GM19239 (cell line): ENCODE data around the gene REC114.
"Not testable (repeated sequence)": the region's sequence is repeated elsewhere in the genome, so short reads cannot be mapped to it uniquely, and the experiment has no call there.

ENCODE experiments used
- DNase-seq: peaks from one replicate; pipeline ENCODE4 v3.0.0; 2011; ENCODE audit warnings: low spot score; ENCODE audit not compliant: insufficient read length
- FAIRE-seq: peaks from 2 replicates; lab custom pipeline; 2011; peaks lifted over from hg19 to GRCh38; lab: Jason Lieb, UNC

Gene REC114

GRCh38 chr15:73570355-73571032 lies 127.5 kb downstream of the REC114 start:
- DNase-seq (no peak), FAIRE-seq (no peak)

GRCh38 chr15:73571346-73571745 lies 128.4 kb downstream of the REC114 start:
- FAIRE-seq, result no peak
- DNase-seq, result no peak

GRCh38 chr15:73572296-73572695 lies 129.3 kb downstream of the REC114 start:
- no peak for FAIRE-seq
- no peak for DNase-seq

- DNase-seq, result no peak
- FAIRE-seq, result no peak
Observed at GRCh38 chr15:73573037-73573436, 130.1 kb downstream of the REC114 start.

GRCh38 chr15:73573572-73573971 lies 130.6 kb downstream of the REC114 start:
- DNase-seq (no peak), FAIRE-seq (no peak)

GRCh38 chr15:73575636-73576247 lies 132.8 kb downstream of the REC114 start:
- DNase-seq (no peak), FAIRE-seq (no peak)

- FAIRE-seq, DNase-seq: not testable (repeated sequence)
Observed at GRCh38 chr15:73577593-73577992, 134.6 kb downstream of the REC114 start.

GRCh38 chr15:73578026-73578425 lies 135.1 kb downstream of the REC114 start:
- no peak for DNase-seq

GRCh38 chr15:73582851-73583379 lies 140.0 kb downstream of the REC114 start:
- no peak for FAIRE-seq
- DNase-seq, result no peak

More at GRCh38 chr15:73578026-73578425, 135.1 kb downstream of the REC114 start:
- FAIRE-seq, result no peak

GRCh38 chr15:73583544-73583943 lies 140.6 kb downstream of the REC114 start:
- FAIRE-seq (no peak), DNase-seq (no peak)

- no peak for DNase-seq
Observed at GRCh38 chr15:73584699-73585420, 141.9 kb downstream of the REC114 start.

GRCh38 chr15:73585871-73586654 lies 143.1 kb downstream of the REC114 start:
- no peak for DNase-seq
- FAIRE-seq, result no peak

More at GRCh38 chr15:73584699-73585420, 141.9 kb downstream of the REC114 start:
- no peak for FAIRE-seq

- FAIRE-seq (no peak), DNase-seq (no peak)
Observed at GRCh38 chr15:73589766-73590165, 146.8 kb downstream of the REC114 start.

GRCh38 chr15:73590263-73590662 lies 147.3 kb downstream of the REC114 start:
- no peak for DNase-seq
- no peak for FAIRE-seq

- DNase-seq (no peak), FAIRE-seq (no peak)
Observed at GRCh38 chr15:73593304-73594074, 150.5 kb downstream of the REC114 start.

- FAIRE-seq (no peak), DNase-seq (no peak)
Observed at GRCh38 chr15:73594109-73594508, 151.1 kb downstream of the REC114 start.

- DNase-seq (no peak), FAIRE-seq (no peak)
Observed at GRCh38 chr15:73596174-73596573, 153.2 kb downstream of the REC114 start.

- no peak for FAIRE-seq
- DNase-seq, result no peak
Observed at GRCh38 chr15:73597036-73597638, 154.2 kb downstream of the REC114 start.

GRCh38 chr15:73598530-73599160 lies 155.7 kb downstream of the REC114 start:
- FAIRE-seq (no peak), DNase-seq (no peak)
